IMR-90 (cell line): ENCODE results near the gene CSNK2A1. TPM values are rescaled to one million over a fixed set of nuclear protein-coding genes. Genes with fewer than 3 reads are reported as not detected.

Experiments
- ATAC-seq: fragments of 200-7000 bp; cut with Tn5 transposase; 2 replicates; pipeline ENCODE4 v1.9.1; 2020; ENCODE audit warnings: low read depth, mild to moderate bottlenecking, moderate library complexity
- BruUV-seq: library from RNA; stranded (reverse); fragments of 400-500 nt; replicated peaks from 2 replicates; lab custom pipeline; 2021; lab: Mats Ljungman, UMichigan
- CTCF ChIA-PET: fragments of 300-600 bp; formaldehyde crosslinking; extraction: SDS; loops from one replicate; lab custom pipeline; 2021; ENCODE audit warnings: antibody characterized with exemption; lab: Yijun Ruan, JAX
- POLR2A ChIA-PET: fragments of 300-600 bp; sonication (Branson Sonifier 250); formaldehyde crosslinking; loops from one replicate; lab custom pipeline; 2022; ENCODE audit warnings: antibody characterized with exemption; ENCODE audit not compliant: unreplicated experiment; lab: Charles Lee
- DNase-seq: peaks from one replicate; pipeline ENCODE4 v3.0.0; 2013
- H2AFZ ChIP-seq: replicated peaks from 2 replicates; pipeline ENCODE3; 2013; ENCODE audit warnings: low read length, mild to moderate bottlenecking; ENCODE audit not compliant: poor library complexity
- H2AK5ac ChIP-seq: 2 replicates; pipeline ENCODE4 v1.6.1; 2013; ENCODE audit warnings: low read depth, low read length, inconsistent platforms
- H2AK9ac ChIP-seq: replicated peaks from 2 replicates; pipeline ENCODE3; 2013; ENCODE audit warnings: mild to moderate bottlenecking, low read depth, low read length, moderate library complexity; ENCODE audit not compliant: poor library complexity
- H2BK120ac ChIP-seq: 2 replicates; pipeline ENCODE4 v1.6.1; 2013; ENCODE audit warnings: low read depth, low read length, inconsistent platforms
- H2BK15ac ChIP-seq: 3 replicates; pipeline ENCODE4 v1.6.1; 2013; ENCODE audit warnings: low read depth, low read length, inconsistent platforms
- H2BK20ac ChIP-seq: 2 replicates; pipeline ENCODE4 v1.6.1; 2013; ENCODE audit warnings: low read depth, mild to moderate bottlenecking, inconsistent platforms, low read length, moderate library complexity
- H2BK5ac ChIP-seq: 2 replicates; pipeline ENCODE4 v1.6.1; 2013; ENCODE audit warnings: mild to moderate bottlenecking, low read depth, low read length, inconsistent platforms; ENCODE audit not compliant: poor library complexity, severe bottlenecking
- H3K14ac ChIP-seq: replicated peaks from 2 replicates; pipeline ENCODE4 v1.6.1; 2013; ENCODE audit warnings: low read depth, low read length, inconsistent platforms
- H3K18ac ChIP-seq: 2 replicates; pipeline ENCODE4 v1.6.1; 2013; ENCODE audit warnings: low read depth, low read length, control low read depth
- H3K23ac ChIP-seq: 2 replicates; pipeline ENCODE4 v1.6.1; 2013; ENCODE audit warnings: low read depth, low read length, inconsistent platforms
- H3K27ac ChIP-seq: 2 replicates; pipeline ENCODE4 v1.5.1; 2013; ENCODE audit warnings: mild to moderate bottlenecking, control low read depth, low read length; ENCODE audit not compliant: insufficient read depth
- H3K27me3 ChIP-seq: 2 replicates; pipeline ENCODE4 v1.6.1; 2013; ENCODE audit warnings: low read length; ENCODE audit not compliant: control insufficient read depth, insufficient read depth
- H3K36me3 ChIP-seq: 2 replicates; pipeline ENCODE4 v1.6.1; 2013; ENCODE audit warnings: low read length, mixed read lengths; ENCODE audit not compliant: control insufficient read depth, insufficient read depth
- H3K4ac ChIP-seq: 2 replicates; pipeline ENCODE4 v1.6.1; 2013; ENCODE audit warnings: low read depth, low read length, inconsistent platforms
- H3K4me1 ChIP-seq: 2 replicates; pipeline ENCODE4 v1.6.1; 2013; ENCODE audit warnings: low read length, mixed read lengths; ENCODE audit not compliant: control insufficient read depth, insufficient read depth
- H3K4me2 ChIP-seq: 2 replicates; pipeline ENCODE4 v1.6.1; 2013; ENCODE audit warnings: low read depth, mild to moderate bottlenecking, control low read depth, low read length, moderate library complexity
- H3K4me3 ChIP-seq: 2 replicates; pipeline ENCODE4 v1.5.1; 2013; ENCODE audit warnings: low read depth, mild to moderate bottlenecking, control low read depth, low read length, moderate library complexity; ENCODE audit not compliant: insufficient read depth
- H3K56ac ChIP-seq: 2 replicates; pipeline ENCODE4 v1.6.1; 2013; ENCODE audit warnings: low read length, inconsistent platforms; ENCODE audit not compliant: insufficient read depth; ENCODE audit errors: extremely low read depth
- H3K79me1 ChIP-seq, 2 experiments: 2 replicates each; pipeline ENCODE4 v1.6.1; 2013; ENCODE audit warnings: low read length in 2 of 2, inconsistent platforms in 1 of 2, low read depth in 1 of 2
- H3K9ac ChIP-seq: 2 replicates; pipeline ENCODE4 v1.6.1; 2013; ENCODE audit warnings: low read depth, low read length, control low read depth
- H3K9me1 ChIP-seq: 2 replicates; pipeline ENCODE4 v1.6.1; 2013; ENCODE audit warnings: low read length, inconsistent platforms; ENCODE audit not compliant: insufficient read depth
- H3K9me3 ChIP-seq: 2 replicates; pipeline ENCODE4 v1.6.1; 2013; ENCODE audit warnings: low read length; ENCODE audit not compliant: control insufficient read depth, insufficient read depth
- H4K20me1 ChIP-seq: 2 replicates; pipeline ENCODE4 v1.6.1; 2013; ENCODE audit warnings: low read length, inconsistent platforms; ENCODE audit not compliant: insufficient read depth
- H4K5ac ChIP-seq: 2 replicates; pipeline ENCODE4 v1.6.1; 2013; ENCODE audit warnings: mild to moderate bottlenecking, low read depth, low read length, control low read depth
- H4K8ac ChIP-seq, 2 experiments: 2 replicates each; pipeline ENCODE4 v1.6.1; 2013; ENCODE audit warnings: low read depth in 2 of 2, low read length in 2 of 2, control low read depth in 1 of 2, inconsistent platforms in 1 of 2
- H4K91ac ChIP-seq: 2 replicates; pipeline ENCODE4 v1.6.1; 2013; ENCODE audit warnings: low read depth, low read length, inconsistent platforms; ENCODE audit not compliant: insufficient read depth
- CEBPB ChIP-seq: IDR thresholded peaks from 2 replicates; pipeline ENCODE4 v1.6.1; 2012; ENCODE audit warnings: low read depth, low read length, improper control_type of control experiment
- RFX5 ChIP-seq: IDR thresholded peaks from 2 replicates; pipeline ENCODE4 v1.8.0; 2012; ENCODE audit warnings: low read depth, mild to moderate bottlenecking, low read length, moderate library complexity
- WGBS, 2 experiments: methylation state at CpG; one replicate each; pipeline versions ENCODE4 v1.1.5 to v1.1.7; 2013; ENCODE audit warnings: missing lambda C conversion rate in 2 of 2; ENCODE audit not compliant: insufficient read length in 1 of 2; ENCODE audit errors: extremely low coverage in 2 of 2; 5-methylcytosine and 5-hydroxymethylcytosine counted together
- dilution Hi-C: fragments of 300-500 bp; cut with HindIII; formaldehyde crosslinking; loops from one replicate; pipeline ENCODE4 v1.14.3; 2018; ENCODE audit warnings: low sequenced_read_pairs; ENCODE audit not compliant: unreplicated experiment
- in situ Hi-C: fragments of 300-500 bp; cut with MboI; formaldehyde crosslinking; loops from 3 replicates; pipeline ENCODE4 v1.14.3; 2019; ENCODE audit warnings: low sequenced_read_pairs, inconsistent platforms, mixed read lengths
- intact Hi-C: fragments of 100-400 bp; cut with micrococcal nuclease; formaldehyde crosslinking; loops from 2 replicates; pipeline ENCODE4 v1.10.0; 2022
- polyA plus RNA-seq, 3 experiments: library from polyadenylated mRNA; depleted of rRNA; stranded (reverse); fragments of >200 nt; gene quantifications; 2 replicates each; pipeline ENCODE4 v1.2.3, GENCODE V29; 2012; ENCODE audit warnings: low replicate concordance in 1 of 3
- total RNA-seq: library from RNA; depleted of rRNA; stranded (reverse); fragments of >200 nt; gene quantifications from 2 replicates; pipeline ENCODE4 v1.2.3, GENCODE V29; 2012

Gene CSNK2A1
- total and polyA plus RNA-seq, 2 of the 4 experiments (the other 2 are of a cell fraction), result 86.3 to 151 TPM

- no peak for TF ChIP-seq CEBPB
These were observed 649 bp upstream of the CSNK2A1 start (continued) for GRCh38 chr20:544153-544725.

GRCh38 chr20:542777-543368, 717 bp downstream of the CSNK2A1 start:
- Histone ChIP-seq H3K4ac (peak overlapping the region; percentile 91), H3K9me3 (peaks cover 9% of the 10 kb centered on the region), H2AFZ (peak overlapping the region; percentile 97), H3K9me1 (no peaks in the 10 kb centered on the region), H4K8ac (peak overlapping the region in 1 of 2 experiments; percentile 72; a peak in 3 of 4 replicates), H3K79me1 (peaks cover 3 to 47% of the 10 kb centered on the region in 2 experiments; a peak in 2 of 4 replicates), H4K5ac (no peak overlapping the region), H3K4me3 (peak overlapping the region; percentile 92), H2AK9ac (peak overlapping the region; percentile 98), H3K36me3 (peaks cover 6% of the 10 kb centered on the region), H2BK15ac (no peak overlapping the region), H2BK5ac (peak overlapping the region; percentile 96), H3K23ac (peak overlapping the region; percentile 95), H3K27ac (peak overlapping the region; percentile 91), H3K27me3 (peaks cover 5% of the 10 kb centered on the region), H3K4me1 (no peaks in the 10 kb centered on the region; the same call in 1 of the 2 replicates), H3K18ac (peak overlapping the region; percentile 34; the same call in 1 of the 2 replicates), H2BK20ac (no peak overlapping the region), H2BK120ac (no peak overlapping the region), H3K4me2 (peak overlapping the region; percentile 89), H4K20me1 (peaks cover 46% of the 10 kb centered on the region), H3K14ac (peak overlapping the region; percentile 96; the same call in 1 of the 2 replicates), H4K91ac (no peak overlapping the region; the same call in 1 of the 2 replicates), H3K56ac (no peak overlapping the region; the same call in 1 of the 2 replicates), H2AK5ac (peak overlapping the region; percentile 77), H3K9ac (peak overlapping the region; percentile 94)
- BruUV-seq, result no TSS peak
- intact Hi-C loops (loop anchor here (5.0 kb wide), 1 partner anchor 191 kb away; no protein-coding TSS in a partner anchor), in situ Hi-C loops (loop anchor here (10.0 kb wide), 1 partner anchor 112 kb away; the partner anchor contains the start of gene SRXN1), dilution Hi-C loops (no loop called here)
- DNase-seq (no peak), ATAC-seq (peak; percentile 8)
- WGBS, 2 experiments, result 3% methylated on average over 5 of the region's 12 CpGs; no CpG with 5 or more reads in 1 of the 2 experiments
- no peak for TF ChIP-seq RFX5
- CTCF ChIA-PET, result interaction anchor here (1.4 kb wide), 1 partner anchor 103 kb away, joined by 5 read pairs; no protein-coding TSS in a partner anchor
- POLR2A ChIA-PET, result interaction anchor here (0.6 to 0.7 kb wide), 2 partner anchors 21 to 284 kb away, joined by 3 read pairs; no protein-coding TSS in a partner anchor
